Aorta (tissue), 5 donors: ENCODE measurements around the gene DSG2. TPM values are rescaled to one million over a fixed set of nuclear protein-coding genes. Genes with fewer than 3 reads are reported as not detected.

Source experiments
- ATAC-seq: fragments of 200-7000 bp; cut with Tn5 transposase; one replicate; pipeline ENCODE4 v1.9.1; 2022; ENCODE audit warnings: moderate library complexity; ENCODE audit not compliant: low FRiP score
- DNase-seq, 2 donors: peaks; one replicate each; pipeline ENCODE4 v3.0.0-alpha.2; 2020
- H3K27ac ChIP-seq, 2 donors: one replicate each; pipeline ENCODE4 v1.5.1; 2013; ENCODE audit warnings: low read length in 2 of 2, mild to moderate bottlenecking in 2 of 2, moderate library complexity in 2 of 2, control low read depth in 1 of 2, inconsistent platforms in 1 of 2, low read depth in 1 of 2
- H3K27me3 ChIP-seq, 2 donors: one replicate each; pipeline ENCODE4 v1.6.1; 2013; ENCODE audit warnings: control low read depth in 1 of 2, low read length in 1 of 2, mild to moderate bottlenecking in 1 of 2, moderate library complexity in 1 of 2; ENCODE audit not compliant: insufficient read depth in 2 of 2, control insufficient read depth in 1 of 2
- H3K36me3 ChIP-seq, 2 donors: one replicate each; pipeline ENCODE4 v1.6.1; 2013; ENCODE audit warnings: control low read depth in 1 of 2, low read length in 1 of 2, mild to moderate bottlenecking in 1 of 2; ENCODE audit not compliant: insufficient read depth in 2 of 2, control insufficient read depth in 1 of 2
- H3K4me1 ChIP-seq, 2 donors: one replicate each; pipeline ENCODE4 v1.6.1; 2013; ENCODE audit warnings: low read length in 2 of 2, control low read depth in 1 of 2, mild to moderate bottlenecking in 1 of 2, moderate library complexity in 1 of 2; ENCODE audit not compliant: insufficient read depth in 2 of 2, control insufficient read depth in 1 of 2
- H3K4me3 ChIP-seq, 2 donors: one replicate each; pipeline ENCODE4 v1.5.1; 2013; ENCODE audit warnings: low read length in 2 of 2, control low read depth in 1 of 2, mild to moderate bottlenecking in 1 of 2
- H3K9me3 ChIP-seq: one replicate; pipeline ENCODE4 v1.6.1; 2013; ENCODE audit warnings: mild to moderate bottlenecking, low read length; ENCODE audit not compliant: control insufficient read depth
- WGBS, 2 donors: extraction: QIAGEN DNeasy Blood & Tissue Kit; methylation state at CpG; one replicate each; pipeline ENCODE4 v1.1.7; 2013; 5-methylcytosine and 5-hydroxymethylcytosine counted together
- intact Hi-C, 2 donors: fragments of 100-400 bp; cut with DNase I; formaldehyde crosslinking; loops; one replicate each; pipeline versions ENCODE4 v1.14.2 to v1.15.0; 2022
- polyA plus RNA-seq, 2 donors: library from polyadenylated mRNA; stranded (reverse); fragments of 200-250 nt; gene quantifications; one replicate each; pipeline ENCODE4 v1.2.3, GENCODE V29; 2013
- total RNA-seq, 2 donors: library from RNA; stranded (reverse); fragmentation: NEBNext Ultra II Directional; extraction: Animal tissue kit (Norgen Biotek cat#: 25700); gene quantifications; one replicate each; pipeline ENCODE4 v1.2.1, GENCODE V29; 2021
- donor health status: healthy with polysubstance abuse.
- donor health status: Bipolar disorder and iron deficiency.
- donor health status: DM: no; HTN: no; CAD: no.
- donor health status: DM: no; HTN: no; CAD: no.
- donor health status: DM: yes; HTN: yes; CAD: no.

The DSG2 gene
- total and polyA plus RNA-seq, 4 donors, result 0.10 to 4.7 (median 3.8) TPM

- Histone ChIP-seq H3K4me1 (no peaks in the 10 kb centered on the region), H3K27me3 (no peaks in the 10 kb centered on the region), H3K27ac (no peak overlapping the region), H3K36me3 (no peaks in the 10 kb centered on the region), H3K9me3 (no peaks in the 10 kb centered on the region), H3K4me3 (no peak overlapping the region)
- DNase-seq (no peak), ATAC-seq (no peak)
- intact Hi-C loops, result no loop called here
- WGBS, 2 donors, result 62 to 73% methylated on average over 5 of the region's 5 CpGs
Observed at GRCh38 chr18:31595121-31595771, 97.3 kb downstream of the DSG2 start.

DNA sequence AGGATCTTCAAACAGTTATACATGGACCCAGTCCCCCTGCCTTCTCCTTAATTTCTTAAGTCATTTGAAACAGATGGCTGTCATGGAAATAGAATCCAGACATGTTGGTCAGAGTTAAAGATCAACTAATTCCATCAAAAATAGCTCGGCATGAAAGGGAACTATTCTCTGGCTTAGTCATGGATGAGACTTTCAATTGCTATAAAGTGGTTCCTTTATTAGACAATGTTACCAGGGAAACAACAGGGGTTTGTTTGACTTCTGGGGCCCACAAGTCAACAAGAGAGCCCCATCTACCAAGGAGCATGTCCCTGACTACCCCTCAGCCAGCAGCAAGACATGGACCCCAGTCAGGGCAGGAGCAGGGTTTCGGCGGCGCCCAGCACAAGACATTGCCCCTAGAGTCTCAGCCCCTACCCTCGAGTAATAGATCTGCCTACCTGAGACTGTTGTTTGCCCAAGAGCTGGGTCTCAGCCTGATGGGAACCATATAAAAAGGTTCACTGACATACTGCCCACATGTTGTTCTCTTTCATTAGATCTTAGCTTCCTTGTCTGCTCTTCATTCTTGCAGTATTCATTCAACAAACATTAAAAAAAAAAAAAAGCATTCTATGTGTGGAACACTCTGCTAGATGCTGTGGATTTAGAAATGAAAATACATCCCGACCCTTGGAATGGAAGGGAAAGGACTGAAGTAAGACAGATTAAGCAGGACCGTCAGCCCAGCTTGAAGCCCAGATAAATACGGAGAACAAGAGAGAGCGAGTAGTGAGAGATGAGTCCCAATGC is 98.3 kb downstream of the DSG2 start:
- no peaks in the 10 kb centered on the region for H3K9me3 ChIP-seq
- H3K27me3 ChIP-seq, result no peaks in the 10 kb centered on the region
- H3K4me3 ChIP-seq, result no peak overlapping the region
- no peaks in the 10 kb centered on the region for H3K36me3 ChIP-seq
- intact Hi-C loops, result no loop called here
- no peaks in the 10 kb centered on the region for H3K4me1 ChIP-seq
- H3K27ac ChIP-seq, result no peak overlapping the region
- 86 to 88% methylated on average over 9 of the region's 9 CpGs for WGBS, 2 donors
- ATAC-seq (no peak), DNase-seq (no peak)

DNA sequence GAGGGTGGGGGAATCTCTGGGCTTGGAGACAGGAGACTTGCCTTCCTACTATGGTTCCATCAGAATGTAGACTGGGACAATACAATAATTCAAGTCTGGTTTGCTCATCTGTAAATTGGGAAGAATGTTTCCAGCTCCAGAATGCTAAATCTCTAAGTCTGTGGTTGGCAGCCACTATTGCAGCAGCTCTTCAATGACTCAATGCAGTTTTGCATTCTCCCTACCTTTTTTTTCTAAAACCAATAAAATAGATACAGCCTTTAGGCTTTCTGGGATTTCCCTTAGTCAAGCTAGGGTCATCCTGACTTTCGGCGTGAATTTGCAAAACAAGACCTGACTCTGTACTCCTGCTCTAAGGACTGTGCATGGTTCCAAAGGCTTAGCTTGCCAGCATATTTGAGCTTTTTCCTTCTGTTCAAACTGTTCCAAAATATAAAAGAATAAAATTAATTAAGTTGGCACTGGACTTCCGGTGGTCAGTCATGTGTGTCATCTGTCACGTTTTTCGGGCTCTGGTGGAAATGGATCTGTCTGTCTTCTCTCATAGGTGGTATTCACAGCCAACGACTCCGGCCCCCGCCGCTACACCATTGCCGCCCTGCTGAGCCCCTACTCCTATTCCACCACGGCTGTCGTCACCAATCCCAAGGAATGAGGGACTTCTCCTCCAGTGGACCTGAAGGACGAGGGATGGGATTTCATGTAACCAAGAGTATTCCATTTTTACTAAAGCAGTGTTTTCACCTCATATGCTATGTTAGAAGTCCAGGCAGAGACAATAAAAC is 100.2 kb downstream of the DSG2 start:
- Histone ChIP-seq H3K27ac (no peak overlapping the region), H3K4me3 (no peak overlapping the region), H3K9me3 (no peaks in the 10 kb centered on the region), H3K4me1 (no peaks in the 10 kb centered on the region), H3K27me3 (no peaks in the 10 kb centered on the region), H3K36me3 (no peaks in the 10 kb centered on the region)
- DNase-seq (no peak), ATAC-seq (no peak)
- 88 to 89% methylated on average over 13 of the region's 13 CpGs for WGBS, 2 donors
- intact Hi-C loops, result no loop called here

Other genes with a start within 250 kb of the DSG2 start
- gene DSG1, start 180.0 kb upstream of the DSG2 start, total RNA-seq, result not detected
- gene DSG1, start 180.0 kb upstream of the DSG2 start, polyA plus RNA-seq, result not detected
- not detected for gene DSG4, start 121.4 kb upstream of the DSG2 start, total RNA-seq
- not detected for gene DSG4, start 121.4 kb upstream of the DSG2 start, polyA plus RNA-seq
- gene DSG3, start 50.4 kb upstream of the DSG2 start, total RNA-seq, result not detected
- under 1 TPM; 0.08 to 0.50 TPM for gene DSG3, start 50.4 kb upstream of the DSG2 start, polyA plus RNA-seq
- not detected for gene TTR, start 93.7 kb downstream of the DSG2 start, total RNA-seq
- under 1 TPM in 1 of 2 donors, not detected in 1; 0.51 TPM for gene TTR, start 93.7 kb downstream of the DSG2 start, polyA plus RNA-seq
- gene B4GALT6, start 186.4 kb downstream of the DSG2 start, total RNA-seq, result 1 to 10 TPM; 4.3 to 8.4 TPM
- gene B4GALT6, start 186.4 kb downstream of the DSG2 start, polyA plus RNA-seq, result 1 to 10 TPM in 1 of 2 donors, under 1 TPM in 1; 0.87 to 2.4 TPM